HG03175 (cell line): ENCODE data around the gene NOS3.

Source experiments
- ATAC-seq: cut with Tn5 transposase; IDR thresholded peaks from one replicate; pipeline ENCODE4 v1.9.1; 2021; ENCODE audit warnings: mild to moderate bottlenecking, moderate library complexity; ENCODE audit not compliant: unreplicated experiment

The NOS3 gene

GRCh38 chr7:150951521-150951920 is 39.3 kb upstream of the NOS3 start:
- no peak for ATAC-seq

DNA sequence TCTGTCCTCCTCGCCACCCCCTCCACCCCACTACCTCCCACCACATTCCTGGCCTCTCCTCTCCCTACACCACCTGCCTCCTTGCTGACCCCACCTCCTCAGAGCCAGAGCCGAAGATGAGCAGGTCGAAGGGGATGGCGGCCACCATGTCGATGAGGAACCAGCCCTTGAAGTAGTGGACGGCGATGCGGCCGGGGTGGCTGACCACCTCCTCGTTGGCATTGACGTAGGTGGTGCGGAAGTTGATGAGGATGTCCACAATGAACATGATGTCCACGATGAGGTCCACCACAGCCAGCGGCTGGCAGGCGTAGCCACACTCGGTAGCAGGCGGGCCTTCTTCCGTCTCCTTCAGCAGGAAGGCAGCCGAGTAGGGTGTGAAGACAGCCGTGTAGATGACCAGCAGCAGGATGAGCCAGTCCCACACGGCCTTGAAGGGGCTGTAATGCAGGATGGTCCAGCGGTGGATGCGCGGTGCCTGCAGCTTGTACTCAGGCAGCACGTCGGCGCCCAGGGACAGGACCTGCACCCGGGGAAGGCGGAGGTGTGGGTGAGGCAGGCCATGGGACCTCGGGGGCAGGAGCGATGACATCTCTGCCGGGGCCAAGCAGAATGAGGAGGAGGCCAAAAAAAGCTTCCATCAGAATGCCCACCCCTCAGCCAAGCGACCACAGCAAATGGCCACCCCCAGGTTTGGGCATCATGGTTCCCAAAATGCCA is 38.3 kb upstream of the NOS3 start:
- ATAC-seq, result no peak

DNA sequence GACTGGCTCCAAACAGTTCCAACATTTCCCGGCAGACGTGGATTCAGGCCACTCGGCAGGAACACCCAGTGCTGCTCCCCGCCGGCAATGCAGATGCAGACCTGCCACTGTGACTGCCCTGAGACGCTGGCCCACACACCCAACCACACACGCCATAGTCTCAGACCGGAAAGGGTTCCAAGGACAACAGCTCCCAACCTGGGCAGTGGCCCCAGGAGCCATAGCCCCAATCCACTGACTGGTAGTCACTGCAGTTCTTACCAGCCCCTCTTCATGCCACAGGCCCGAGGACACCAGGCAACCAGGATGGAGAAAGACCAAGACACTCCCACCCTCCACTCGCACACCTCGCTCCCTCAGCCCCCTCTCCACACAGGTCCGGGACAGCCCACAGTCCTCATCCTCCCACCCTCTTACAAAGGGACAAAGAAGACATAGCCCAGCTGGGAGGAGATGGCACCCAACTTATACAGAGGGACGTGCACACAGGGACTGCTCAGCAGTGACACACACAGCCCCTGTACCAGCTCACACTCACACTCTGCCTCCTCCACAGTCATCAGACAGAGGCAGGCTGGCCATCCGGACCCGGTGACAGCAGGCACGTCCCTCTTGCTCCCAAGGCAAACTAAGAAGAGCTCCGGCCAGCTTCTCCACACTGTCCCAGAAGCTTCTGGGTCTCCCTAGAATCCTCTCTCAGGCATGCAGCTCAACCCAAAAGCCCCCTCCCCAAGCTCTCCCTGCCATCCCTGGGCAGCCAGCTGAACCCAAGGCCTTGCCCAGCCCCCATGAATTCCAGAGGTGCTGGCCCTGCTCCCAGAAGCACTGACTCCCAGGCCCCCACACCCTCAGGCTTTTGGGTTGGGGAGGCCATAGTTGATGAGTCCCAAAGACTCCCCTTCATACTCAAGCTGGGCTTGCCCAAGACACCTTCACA is 37.5 kb upstream of the NOS3 start:
- ATAC-seq, result no peak

- no peak for ATAC-seq
Observed at GRCh38 chr7:150954201-150954985, 36.4 kb upstream of the NOS3 start.

GRCh38 chr7:150954986-150955518 is 35.8 kb upstream of the NOS3 start:
- ATAC-seq, result no peak

- no peak for ATAC-seq
Observed at GRCh38 chr7:150955519-150956394, 35.1 kb upstream of the NOS3 start.

- no peak for ATAC-seq
Observed at GRCh38 chr7:150956395-150957132, 34.3 kb upstream of the NOS3 start.

DNA sequence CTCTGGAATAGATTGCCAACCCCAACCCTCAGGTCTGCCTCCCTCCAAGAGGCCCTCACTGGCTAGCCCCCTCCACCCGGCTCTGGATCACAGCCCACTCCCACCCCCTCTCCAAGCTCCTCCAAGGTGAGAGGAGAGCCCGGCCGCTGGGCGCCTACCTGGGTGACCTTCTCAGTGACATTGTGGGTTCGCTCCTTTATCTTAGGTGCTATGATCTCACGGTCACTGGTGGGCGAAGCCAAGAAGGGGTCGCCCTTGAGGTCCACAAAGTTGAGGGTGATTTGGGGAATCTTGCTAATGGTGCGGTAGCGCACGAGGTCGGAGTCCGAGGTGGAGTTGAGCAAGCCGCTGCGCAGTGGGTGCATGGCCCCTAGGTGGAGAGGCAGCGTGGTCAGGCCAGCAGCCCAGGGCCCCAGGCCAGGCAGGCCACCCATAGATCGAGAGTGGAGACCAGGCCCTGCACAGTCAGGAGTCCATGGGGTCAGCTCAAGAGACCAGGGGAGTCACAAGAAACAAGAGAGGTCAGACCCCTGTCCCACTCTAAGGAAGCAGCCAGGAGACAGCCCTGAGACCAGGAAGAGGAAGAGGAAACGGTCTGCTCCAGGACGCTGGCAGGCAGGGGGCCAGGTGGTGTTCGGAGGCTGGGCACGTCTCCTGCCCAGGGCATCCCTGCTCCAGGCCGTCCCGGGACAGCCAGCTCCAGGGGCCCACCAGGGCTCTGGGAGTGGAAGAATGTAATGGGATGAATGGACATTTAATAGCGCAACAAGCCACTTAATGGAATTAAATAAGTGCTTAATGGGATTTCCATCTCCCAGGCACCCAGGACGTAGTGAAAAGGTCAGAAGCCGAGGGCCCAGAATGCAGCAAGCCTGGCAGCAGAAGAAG is 33.4 kb upstream of the NOS3 start:
- no peak for ATAC-seq

DNA sequence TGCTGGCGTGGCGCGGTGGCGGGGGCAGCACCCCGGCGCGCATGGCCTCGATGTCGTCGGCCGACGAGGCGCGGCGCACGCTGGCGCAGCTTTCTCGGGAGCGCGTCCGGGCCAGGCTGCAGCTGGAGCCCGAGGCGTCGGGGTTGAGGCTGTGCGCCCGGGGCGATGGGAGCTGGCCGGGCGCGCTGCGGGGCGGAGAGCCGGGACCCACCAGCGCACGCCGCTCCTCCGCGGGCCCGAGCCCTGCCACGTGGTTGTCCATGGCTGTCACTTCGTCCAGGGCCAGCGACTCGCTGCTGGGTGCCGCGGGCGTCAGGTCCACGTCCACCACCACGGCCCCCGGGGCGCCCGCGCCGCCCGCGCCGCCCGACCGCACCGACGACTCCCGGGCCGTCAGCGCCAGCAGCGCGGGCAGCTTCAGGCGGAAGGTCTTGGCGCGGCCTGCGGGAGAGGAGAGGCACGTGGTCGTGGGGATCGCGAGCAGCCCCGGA is 32.7 kb upstream of the NOS3 start:
- no peak for ATAC-seq

DNA sequence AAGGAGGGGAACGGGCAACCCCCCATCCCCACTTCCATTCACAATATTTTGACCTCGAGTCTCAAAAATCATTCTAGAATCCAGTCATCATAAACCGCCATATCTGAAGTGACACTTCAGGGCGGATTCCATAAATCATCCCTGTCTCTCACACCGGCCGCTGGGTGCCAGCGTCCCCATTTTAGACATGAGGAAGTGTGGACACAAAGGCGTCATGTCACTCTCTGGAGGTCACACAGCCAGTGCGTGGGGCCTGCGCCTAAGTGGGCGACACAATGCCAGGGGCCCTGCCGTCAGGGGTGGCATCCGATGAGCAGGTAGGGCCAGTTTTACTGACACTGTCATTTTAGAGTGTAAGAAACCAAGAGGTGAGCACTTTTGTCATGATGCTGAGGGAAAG is 32.2 kb upstream of the NOS3 start:
- no peak for ATAC-seq

GRCh38 chr7:150959081-150959480 is 31.7 kb upstream of the NOS3 start:
- no peak for ATAC-seq

- no peak for ATAC-seq
Observed at GRCh38 chr7:150959739-150960734, 30.8 kb upstream of the NOS3 start.

GRCh38 chr7:150961510-150962289 is 29.1 kb upstream of the NOS3 start:
- no peak for ATAC-seq

- ATAC-seq, result no peak
Observed at GRCh38 chr7:150962290-150962552, 28.6 kb upstream of the NOS3 start.

DNA sequence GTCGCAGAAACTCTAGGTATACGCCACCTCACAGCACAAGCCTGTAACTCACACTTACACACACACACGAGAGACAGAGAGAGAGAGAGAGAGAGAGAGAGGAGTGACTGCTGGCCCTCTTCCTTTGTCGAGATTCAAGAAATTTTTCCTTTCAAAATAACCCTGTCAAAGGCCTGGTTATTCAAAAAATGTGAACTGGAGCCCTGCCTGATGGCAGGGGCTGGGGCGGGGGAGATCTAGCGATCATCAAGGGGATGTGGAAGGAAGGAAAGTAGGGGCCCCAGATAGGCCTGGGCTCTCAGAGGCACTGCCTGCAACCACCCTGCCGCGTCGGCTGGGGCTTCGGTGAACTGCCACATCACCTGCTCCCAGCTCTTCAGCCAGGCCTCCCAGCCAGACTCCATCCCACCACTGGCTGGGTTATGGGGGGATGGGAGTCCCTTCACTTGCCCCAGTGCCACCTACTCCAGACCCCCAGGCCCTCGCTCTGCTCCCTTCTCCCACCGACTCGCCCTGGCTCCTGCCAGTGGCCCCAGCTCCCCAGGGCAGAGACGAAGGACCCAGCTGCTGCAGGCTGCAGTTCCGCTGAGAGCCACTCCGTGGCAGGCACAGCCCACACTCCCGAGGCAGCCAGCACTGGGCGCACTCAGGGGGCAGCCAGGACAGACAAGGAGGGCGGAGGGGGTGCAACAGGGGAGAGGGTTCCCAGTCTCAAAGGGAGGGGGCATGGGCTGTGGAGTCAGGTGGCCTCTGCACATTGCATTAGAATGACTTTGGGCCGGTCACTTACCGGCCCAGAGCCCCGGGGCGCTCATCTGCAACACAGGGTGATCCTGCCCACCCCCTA is 28.0 kb upstream of the NOS3 start:
- peak; percentile 67 for ATAC-seq
